ENCODE measurements around the gene POLL. TPM values are rescaled to one million over a fixed set of nuclear protein-coding genes. Genes with fewer than 3 reads are reported as not detected.

The POLL gene
- polyA plus RNA-seq, 1 donor (not counting 4 experiments of a cell fraction or from before 2014, with no cell fraction given): 11.9 TPM

DNA sequence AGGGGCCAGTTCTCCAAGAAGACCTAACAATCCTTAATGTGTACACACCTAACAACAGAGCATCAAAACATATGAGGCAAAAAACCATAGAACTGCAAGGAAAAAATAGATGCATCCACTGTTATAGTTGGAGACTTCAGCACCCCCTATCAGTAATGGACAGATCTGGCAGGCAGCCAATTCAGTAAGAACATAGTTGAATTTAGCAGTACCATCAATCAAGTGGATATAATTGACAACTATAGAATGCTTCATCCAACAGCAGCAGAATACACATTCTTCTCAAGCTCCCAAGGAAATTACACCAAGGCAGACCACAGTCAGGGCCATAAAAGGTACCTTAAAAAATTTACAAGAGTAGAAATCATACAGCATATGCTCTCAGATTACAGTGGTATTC lies 42.2 kb downstream of the POLL start:
- no peak overlapping the region for H3K9ac ChIP-seq (ENCODE audit: control insufficient read depth, extremely low read depth, insufficient read depth, low read length)
- no peak overlapping the region for H3K4me2 ChIP-seq (ENCODE audit: control insufficient read depth, extremely low read depth, insufficient read depth, low read depth, low read length)
- dilution Hi-C loops (cut with MboI; ENCODE audit: extremely low pct_ligation_motif_present, low sequenced_read_pairs): no loop called here
- no peaks in the 10 kb centered on the region for H3K36me3 ChIP-seq (ENCODE audit: control insufficient read depth in 2 of 2, extremely low read depth in 1 of 2, insufficient read depth in 2 of 2, low read length in 2 of 2)
- H3K9me1 ChIP-seq (ENCODE audit: control insufficient read depth, extremely low read depth, insufficient read depth, low read length): no peaks in the 10 kb centered on the region
- no peaks in the 10 kb centered on the region for H3K79me2 ChIP-seq (ENCODE audit: control insufficient read depth, insufficient read depth, low read length)
- H3K4me1 ChIP-seq (ENCODE audit: control insufficient read depth, extremely low read depth, insufficient read depth, low read length): no peaks in the 10 kb centered on the region
- H3K27me3 ChIP-seq (ENCODE audit: control insufficient read depth, extremely low read depth, insufficient read depth, low read length): no peaks in the 10 kb centered on the region
- no peak overlapping the region for H2AFZ ChIP-seq (ENCODE audit: control insufficient read depth, low read length)
- DNase-seq (ENCODE audit: low read depth, low spot score) (no peak), FAIRE-seq (no peak)
- H4K20me1 ChIP-seq (ENCODE audit: control insufficient read depth, extremely low read depth, insufficient read depth, low read length): no peaks in the 10 kb centered on the region
- H3K9me3 ChIP-seq (ENCODE audit: control insufficient read depth, low read depth, low read length): no peaks in the 10 kb centered on the region
- H3K4me3 ChIP-seq (ENCODE audit: control insufficient read depth in 2 of 3, extremely low read depth in 1 of 3, insufficient read depth in 2 of 3, low read depth in 1 of 3, low read length in 3 of 3): no peak overlapping the region
- no peak overlapping the region for H3K27ac ChIP-seq (ENCODE audit: control insufficient read depth, insufficient read depth, low read length)
- TF ChIP-seq EZH2 (IDR thresholded peaks at IDR 0.05; ENCODE audit: low read length): no peak
- TF ChIP-seq, protein P1, sequence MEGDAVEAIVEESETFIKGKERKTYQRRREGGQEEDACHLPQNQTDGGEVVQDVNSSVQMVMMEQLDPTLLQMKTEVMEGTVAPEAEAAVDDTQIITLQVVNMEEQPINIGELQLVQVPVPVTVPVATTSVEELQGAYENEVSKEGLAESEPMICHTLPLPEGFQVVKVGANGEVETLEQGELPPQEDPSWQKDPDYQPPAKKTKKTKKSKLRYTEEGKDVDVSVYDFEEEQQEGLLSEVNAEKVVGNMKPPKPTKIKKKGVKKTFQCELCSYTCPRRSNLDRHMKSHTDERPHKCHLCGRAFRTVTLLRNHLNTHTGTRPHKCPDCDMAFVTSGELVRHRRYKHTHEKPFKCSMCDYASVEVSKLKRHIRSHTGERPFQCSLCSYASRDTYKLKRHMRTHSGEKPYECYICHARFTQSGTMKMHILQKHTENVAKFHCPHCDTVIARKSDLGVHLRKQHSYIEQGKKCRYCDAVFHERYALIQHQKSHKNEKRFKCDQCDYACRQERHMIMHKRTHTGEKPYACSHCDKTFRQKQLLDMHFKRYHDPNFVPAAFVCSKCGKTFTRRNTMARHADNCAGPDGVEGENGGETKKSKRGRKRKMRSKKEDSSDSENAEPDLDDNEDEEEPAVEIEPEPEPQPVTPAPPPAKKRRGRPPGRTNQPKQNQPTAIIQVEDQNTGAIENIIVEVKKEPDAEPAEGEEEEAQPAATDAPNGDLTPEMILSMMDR (optimal IDR thresholded peaks at IDR 0.05 in 1 of 3, IDR thresholded peaks at IDR 0.05 in 1 of 3, conservative IDR thresholded peaks at IDR 0.05 in 1 of 3; ENCODE audit: extremely low read depth in 1 of 3, insufficient read depth in 2 of 3, low read length in 3 of 3): no peak

DNA sequence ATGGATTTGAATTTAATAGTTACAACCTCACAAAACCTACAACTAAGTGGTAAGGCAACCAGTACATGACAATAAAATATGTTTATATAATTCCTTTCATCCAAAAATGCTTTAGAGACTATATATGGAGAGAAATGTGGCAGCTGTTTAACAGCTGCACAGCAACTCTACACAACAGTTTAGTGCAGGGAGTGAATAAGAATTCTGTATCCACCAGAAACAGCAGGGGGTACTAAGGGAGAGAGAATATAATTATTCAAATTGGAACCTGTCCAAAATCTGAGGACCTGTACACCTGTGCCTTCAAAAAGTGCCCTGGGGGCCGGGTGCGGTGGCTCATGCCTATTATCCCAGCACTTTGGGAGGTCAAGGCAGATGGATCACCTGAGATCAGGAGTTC lies 49.6 kb downstream of the POLL start:
- Histone ChIP-seq H3K4me2 (ENCODE audit: control insufficient read depth, extremely low read depth, insufficient read depth, low read depth, low read length) (no peak overlapping the region), H3K27ac (ENCODE audit: control insufficient read depth, insufficient read depth, low read length) (no peak overlapping the region), H3K9ac (ENCODE audit: control insufficient read depth, extremely low read depth, insufficient read depth, low read length) (no peak overlapping the region), H3K36me3 (ENCODE audit: control insufficient read depth in 2 of 2, extremely low read depth in 1 of 2, insufficient read depth in 2 of 2, low read length in 2 of 2) (peaks cover 0 to 3% of the 10 kb centered on the region in 2 experiments), H3K4me3 (ENCODE audit: control insufficient read depth in 2 of 3, extremely low read depth in 1 of 3, insufficient read depth in 2 of 3, low read depth in 1 of 3, low read length in 3 of 3) (no peak overlapping the region), H3K27me3 (ENCODE audit: control insufficient read depth, extremely low read depth, insufficient read depth, low read length) (no peaks in the 10 kb centered on the region), H3K9me3 (ENCODE audit: control insufficient read depth, low read depth, low read length) (no peaks in the 10 kb centered on the region), H3K4me1 (ENCODE audit: control insufficient read depth, extremely low read depth, insufficient read depth, low read length) (no peaks in the 10 kb centered on the region), H3K9me1 (ENCODE audit: control insufficient read depth, extremely low read depth, insufficient read depth, low read length) (no peaks in the 10 kb centered on the region), H3K79me2 (ENCODE audit: control insufficient read depth, insufficient read depth, low read length) (no peaks in the 10 kb centered on the region), H2AFZ (ENCODE audit: control insufficient read depth, low read length) (no peak overlapping the region), H4K20me1 (ENCODE audit: control insufficient read depth, extremely low read depth, insufficient read depth, low read length) (no peaks in the 10 kb centered on the region)
- dilution Hi-C loops (cut with MboI; ENCODE audit: extremely low pct_ligation_motif_present, low sequenced_read_pairs): no loop called here
- TF ChIP-seq, protein P1 (optimal IDR thresholded peaks at IDR 0.05 in 1 of 3, IDR thresholded peaks at IDR 0.05 in 1 of 3, conservative IDR thresholded peaks at IDR 0.05 in 1 of 3; ENCODE audit: extremely low read depth in 1 of 3, insufficient read depth in 2 of 3, low read length in 3 of 3): no peak
- TF ChIP-seq EZH2 (IDR thresholded peaks at IDR 0.05; ENCODE audit: low read length): no peak
- no peak for DNase-seq (ENCODE audit: low read depth, low spot score)
- FAIRE-seq: no peak

Data from keratinocyte (primary cell).